Smooth muscle cell (in vitro differentiated cells): ENCODE measurements around the gene ZFHX3. TPM values are rescaled to one million over a fixed set of nuclear protein-coding genes. Genes with fewer than 3 reads are reported as not detected.
A peak's percentile ranks its signal among the peaks of the same experiment; 100 is the strongest.

Source experiments
- DNase-seq: peaks from one replicate; lab custom pipeline; 2025; ENCODE audit not compliant: unreplicated experiment; lab: John Stamatoyannopoulos, UW
- H2AFZ ChIP-seq: fragments of 200-600 bp; sonication (generic); 2 replicates; pipeline ENCODE4 v1.6.0; 2016; ENCODE audit warnings: antibody characterized with exemption, low read depth, mild to moderate bottlenecking
- H3F3A ChIP-seq: fragments of 200-600 bp; sonication (generic); 2 replicates; pipeline ENCODE4 v1.6.0; 2017; ENCODE audit warnings: antibody characterized with exemption, low read depth
- H3K27ac ChIP-seq: fragments of 200-600 bp; sonication (generic); 2 replicates; pipeline ENCODE4 v1.5.1; 2016; ENCODE audit warnings: low read depth, mild to moderate bottlenecking
- H3K27me3 ChIP-seq: fragments of 200-600 bp; sonication (generic); 2 replicates; pipeline ENCODE4 v1.6.1; 2016; ENCODE audit warnings: low read depth, mild to moderate bottlenecking
- H3K36me3 ChIP-seq: fragments of 200-600 bp; sonication (generic); 2 replicates; pipeline ENCODE4 v1.5.1; 2016; ENCODE audit warnings: low read depth
- H3K4me1 ChIP-seq: fragments of 200-600 bp; sonication (generic); 2 replicates; pipeline ENCODE4 v1.5.1; 2016; ENCODE audit warnings: low read depth
- H3K4me2 ChIP-seq: fragments of 200-600 bp; sonication (generic); 2 replicates; pipeline ENCODE4 v1.6.0; 2016; ENCODE audit warnings: mild to moderate bottlenecking
- H3K4me3 ChIP-seq: fragments of 200-600 bp; sonication (generic); 2 replicates; pipeline ENCODE4 v1.5.1; 2016; ENCODE audit warnings: mild to moderate bottlenecking
- H3K79me2 ChIP-seq: fragments of 200-600 bp; sonication (generic); 2 replicates; pipeline ENCODE4 v1.6.0; 2016; ENCODE audit warnings: low read depth, mild to moderate bottlenecking
- H3K9ac ChIP-seq: fragments of 200-600 bp; sonication (generic); 2 replicates; pipeline ENCODE4 v1.6.0; 2016; ENCODE audit warnings: low read depth
- H3K9me3 ChIP-seq: fragments of 200-600 bp; sonication (generic); replicated peaks from 2 replicates; pipeline ENCODE4 v1.5.1; 2016; ENCODE audit warnings: low read depth
- H4K20me1 ChIP-seq: fragments of 200-600 bp; sonication (generic); 2 replicates; pipeline ENCODE4 v1.6.0; 2016; ENCODE audit warnings: low read depth
- WGBS: methylation state at CpG from one replicate; pipeline ENCODE4 v1.1.7; 2016; ENCODE audit warnings: low lambda C conversion rate; 5-methylcytosine and 5-hydroxymethylcytosine counted together
- polyA plus RNA-seq: library from polyadenylated mRNA; unstranded; fragments of >200 nt; fragmentation: Nextera tagmentation; extraction: Ambion mirVana; gene quantifications from 2 replicates; pipeline ENCODE4 v1.2.1, GENCODE V29; 2016
- total RNA-seq: library from RNA; depleted of rRNA; stranded (reverse); fragments of >200 nt; gene quantifications from 2 replicates; pipeline ENCODE4 v1.2.3, GENCODE V29; 2014
- TF ChIP-seq, protein P1 (sequence below): fragments of 200-600 bp; sonication (generic); IDR thresholded peaks from 2 replicates; pipeline ENCODE4 v1.5.1; 2017; ENCODE audit warnings: borderline replicate concordance, mild to moderate bottlenecking, antibody characterized with exemption; ENCODE audit not compliant: insufficient read depth, poor library complexity, severe bottlenecking

The ZFHX3 gene
- total and polyA plus RNA-seq, 2 experiments from 2014 or later = 3.1 to 9.8 TPM

- TF ChIP-seq, protein P1, sequence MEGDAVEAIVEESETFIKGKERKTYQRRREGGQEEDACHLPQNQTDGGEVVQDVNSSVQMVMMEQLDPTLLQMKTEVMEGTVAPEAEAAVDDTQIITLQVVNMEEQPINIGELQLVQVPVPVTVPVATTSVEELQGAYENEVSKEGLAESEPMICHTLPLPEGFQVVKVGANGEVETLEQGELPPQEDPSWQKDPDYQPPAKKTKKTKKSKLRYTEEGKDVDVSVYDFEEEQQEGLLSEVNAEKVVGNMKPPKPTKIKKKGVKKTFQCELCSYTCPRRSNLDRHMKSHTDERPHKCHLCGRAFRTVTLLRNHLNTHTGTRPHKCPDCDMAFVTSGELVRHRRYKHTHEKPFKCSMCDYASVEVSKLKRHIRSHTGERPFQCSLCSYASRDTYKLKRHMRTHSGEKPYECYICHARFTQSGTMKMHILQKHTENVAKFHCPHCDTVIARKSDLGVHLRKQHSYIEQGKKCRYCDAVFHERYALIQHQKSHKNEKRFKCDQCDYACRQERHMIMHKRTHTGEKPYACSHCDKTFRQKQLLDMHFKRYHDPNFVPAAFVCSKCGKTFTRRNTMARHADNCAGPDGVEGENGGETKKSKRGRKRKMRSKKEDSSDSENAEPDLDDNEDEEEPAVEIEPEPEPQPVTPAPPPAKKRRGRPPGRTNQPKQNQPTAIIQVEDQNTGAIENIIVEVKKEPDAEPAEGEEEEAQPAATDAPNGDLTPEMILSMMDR = no peak
- Histone ChIP-seq H3K4me1 (peaks cover 10% of the 10 kb centered on the region), H3K4me3 (no peak overlapping the region), H4K20me1 (peaks cover 30% of the 10 kb centered on the region), H3K4me2 (no peak overlapping the region), H3K79me2 (no peaks in the 10 kb centered on the region), H3K9ac (no peak overlapping the region), H3K36me3 (peaks cover 3% of the 10 kb centered on the region), H2AFZ (no peak overlapping the region), H3K27me3 (no peaks in the 10 kb centered on the region), H3K27ac (no peak overlapping the region), H3K9me3 (no peaks in the 10 kb centered on the region), H3F3A (no peaks in the 10 kb centered on the region)
- DNase-seq = no peak
- WGBS = 87% methylated on average over 9 of the region's 9 CpGs
These were observed 161.5 kb downstream of the ZFHX3 start for GRCh38 chr16:72886346-72886974.

DNA sequence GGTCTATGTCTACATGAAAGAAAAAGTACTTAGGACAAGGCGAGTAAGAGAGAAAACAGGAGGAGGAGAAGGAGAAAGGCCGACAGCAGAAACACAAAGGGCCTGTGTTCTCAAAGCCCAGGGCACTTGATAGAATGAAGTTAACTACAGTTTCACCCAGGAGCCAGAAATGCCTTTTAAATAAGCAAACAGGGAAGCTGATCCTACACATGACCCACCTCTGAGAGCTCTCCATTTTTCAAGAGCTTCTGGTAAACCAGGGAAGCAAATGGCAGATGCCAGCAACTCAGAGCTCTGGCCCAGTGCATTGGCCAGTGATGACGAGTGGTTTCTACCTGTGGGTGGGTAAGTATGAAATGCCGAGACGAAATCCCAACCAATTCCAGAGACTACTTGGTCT, 163.4 kb downstream of the ZFHX3 start:
- H3K27me3 ChIP-seq = no peaks in the 10 kb centered on the region
- no peaks in the 10 kb centered on the region for H3F3A ChIP-seq
- H3K4me3 ChIP-seq = no peak overlapping the region
- H3K36me3 ChIP-seq = peaks cover 3% of the 10 kb centered on the region
- no peak overlapping the region for H3K9ac ChIP-seq
- peaks cover 37% of the 10 kb centered on the region for H4K20me1 ChIP-seq
- peaks cover 8% of the 10 kb centered on the region for H3K79me2 ChIP-seq
- 80% methylated on average over 5 of the region's 5 CpGs for WGBS
- no peaks in the 10 kb centered on the region for H3K9me3 ChIP-seq
- DNase-seq = no peak
- H3K4me1 ChIP-seq = peaks cover 10% of the 10 kb centered on the region
- TF ChIP-seq, protein P1 = no peak
- H3K27ac ChIP-seq = no peak overlapping the region
- peak overlapping the region; percentile 25 for H3K4me2 ChIP-seq
- H2AFZ ChIP-seq = no peak overlapping the region

- Histone ChIP-seq H3K4me3 (no peak overlapping the region), H3K36me3 (peaks cover 3% of the 10 kb centered on the region), H3K27ac (no peak overlapping the region), H4K20me1 (peaks cover 37% of the 10 kb centered on the region), H3K4me1 (peaks cover 10% of the 10 kb centered on the region), H3K79me2 (peaks cover 8% of the 10 kb centered on the region), H3K9me3 (no peaks in the 10 kb centered on the region), H3K4me2 (peak overlapping the region; percentile 43), H3F3A (peaks cover 3% of the 10 kb centered on the region), H3K27me3 (no peaks in the 10 kb centered on the region), H2AFZ (no peak overlapping the region), H3K9ac (no peak overlapping the region)
- DNase-seq = no peak
- TF ChIP-seq, protein P1 = no peak
- 64% methylated on average over 4 of the region's 4 CpGs for WGBS
These were observed 163.9 kb downstream of the ZFHX3 start for GRCh38 chr16:72884037-72884436.

DNA sequence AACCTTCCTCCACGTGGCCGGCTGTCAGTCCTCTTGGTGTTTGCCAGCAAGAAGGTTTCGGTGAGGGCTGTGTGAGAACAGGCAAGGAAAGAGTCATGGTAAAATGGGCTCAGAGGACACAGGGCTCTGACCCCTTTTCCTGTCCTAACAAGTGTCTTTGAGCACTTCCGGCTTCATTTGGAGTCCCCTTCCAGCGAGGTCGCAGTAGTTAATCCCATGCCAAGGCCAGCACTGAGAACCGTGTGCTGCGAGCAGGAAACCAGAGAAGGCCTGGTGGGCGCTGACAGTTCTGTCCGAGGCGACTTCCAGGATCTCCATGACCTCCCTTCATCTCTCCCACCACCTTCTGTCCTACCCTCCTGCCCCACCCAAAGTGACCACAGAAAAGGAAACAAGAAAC, 168.1 kb downstream of the ZFHX3 start:
- no peak for DNase-seq
- Histone ChIP-seq H3K36me3 (no peaks in the 10 kb centered on the region), H3K27me3 (no peaks in the 10 kb centered on the region), H3K4me1 (peaks cover 27% of the 10 kb centered on the region), H3K79me2 (peaks cover 8% of the 10 kb centered on the region), H4K20me1 (peaks cover 50% of the 10 kb centered on the region), H3K27ac (no peak overlapping the region), H2AFZ (no peak overlapping the region), H3K4me3 (no peak overlapping the region), H3K9me3 (no peaks in the 10 kb centered on the region), H3K9ac (no peak overlapping the region), H3K4me2 (no peak overlapping the region), H3F3A (peaks cover 16% of the 10 kb centered on the region)
- 93% methylated on average over 11 of the region's 11 CpGs for WGBS
- TF ChIP-seq, protein P1 = no peak
